GM12875 (cell line): ENCODE data around the gene MISP3.

Experiments used
- H3K4me3 ChIP-seq: one replicate; pipeline ENCODE4 v1.5.1; 2011; ENCODE audit warnings: low read depth, low read length, control low read depth
- CTCF ChIP-seq: IDR thresholded peaks from 2 replicates; pipeline ENCODE4 v1.5.1; 2011; ENCODE audit warnings: low read depth, mild to moderate bottlenecking, control low read depth, inconsistent platforms, low read length, moderate library complexity, borderline replicate concordance; ENCODE audit not compliant: insufficient read depth

MISP3 gene

GRCh38 chr19:14117668-14118164 is 45.1 kb downstream of the MISP3 start, which contains the start of gene PRKACA:
PRKACA (minus strand) TSS chr19:14117762; CDS start chr19:14117547, 215 bp downstream.
- peak within 1 kb of the TSS; percentile 84 for H3K4me3 ChIP-seq
- no peak for TF ChIP-seq CTCF

DNA sequence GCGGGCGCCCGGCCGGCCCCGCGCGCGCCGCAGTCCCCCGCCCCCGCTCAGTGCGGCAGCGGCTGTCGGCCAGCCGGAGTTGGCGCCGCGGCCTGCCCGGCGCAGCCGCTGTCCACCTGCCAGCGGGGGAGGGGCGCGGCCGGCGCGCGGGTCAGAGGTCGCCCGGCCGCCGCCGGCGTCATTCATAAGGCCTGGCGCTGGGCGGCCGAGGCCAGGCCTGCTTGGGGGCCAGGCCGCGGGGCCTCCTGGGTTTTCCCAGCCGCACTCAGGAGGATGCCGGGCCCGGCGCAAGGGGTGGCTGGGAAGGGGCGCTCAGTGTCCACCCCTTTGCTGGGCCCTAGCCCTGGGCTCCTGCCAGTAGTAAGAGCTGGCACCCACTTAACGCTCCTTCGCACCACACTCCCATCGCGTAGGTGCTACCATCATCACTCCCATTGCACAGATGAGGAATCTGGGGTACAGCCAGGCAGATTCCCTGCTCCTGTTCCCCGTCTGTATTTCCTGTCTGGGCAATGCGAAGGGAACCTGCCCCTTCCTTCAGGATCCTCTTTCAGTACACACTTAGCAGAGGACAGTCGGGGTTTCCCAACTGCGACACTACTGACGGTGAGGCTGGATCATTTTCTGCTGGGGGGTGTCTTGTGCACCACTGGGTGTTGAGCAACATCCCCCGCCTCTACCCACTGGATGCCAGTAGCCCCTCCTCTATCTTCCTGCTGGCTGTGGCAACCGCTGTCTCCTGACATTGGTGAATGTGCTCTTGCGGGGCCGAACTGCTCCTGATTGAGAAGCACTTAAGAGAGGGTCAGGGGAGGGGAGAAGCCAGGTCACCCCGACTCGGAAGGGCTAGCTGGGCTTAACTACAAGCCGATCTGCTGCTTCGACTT is 45.8 kb downstream of the MISP3 start:
- no peak for TF ChIP-seq CTCF
- peak overlapping the region; percentile 52 for H3K4me3 ChIP-seq

GRCh38 chr19:14119146-14119545 is 46.6 kb downstream of the MISP3 start:
- no peak for TF ChIP-seq CTCF
- no peak overlapping the region for H3K4me3 ChIP-seq

GRCh38 chr19:14119644-14120496 is 47.3 kb downstream of the MISP3 start:
- no peak for TF ChIP-seq CTCF
- H3K4me3 ChIP-seq = no peak overlapping the region

GRCh38 chr19:14120497-14120780 is 47.9 kb downstream of the MISP3 start:
- TF ChIP-seq CTCF = no peak
- no peak overlapping the region for H3K4me3 ChIP-seq

GRCh38 chr19:14122924-14123323 is 50.3 kb downstream of the MISP3 start:
- H3K4me3 ChIP-seq = no peak overlapping the region
- TF ChIP-seq CTCF = no peak
